ENCODE data around the gene PIP5KL1.

Gene PIP5KL1

DNA sequence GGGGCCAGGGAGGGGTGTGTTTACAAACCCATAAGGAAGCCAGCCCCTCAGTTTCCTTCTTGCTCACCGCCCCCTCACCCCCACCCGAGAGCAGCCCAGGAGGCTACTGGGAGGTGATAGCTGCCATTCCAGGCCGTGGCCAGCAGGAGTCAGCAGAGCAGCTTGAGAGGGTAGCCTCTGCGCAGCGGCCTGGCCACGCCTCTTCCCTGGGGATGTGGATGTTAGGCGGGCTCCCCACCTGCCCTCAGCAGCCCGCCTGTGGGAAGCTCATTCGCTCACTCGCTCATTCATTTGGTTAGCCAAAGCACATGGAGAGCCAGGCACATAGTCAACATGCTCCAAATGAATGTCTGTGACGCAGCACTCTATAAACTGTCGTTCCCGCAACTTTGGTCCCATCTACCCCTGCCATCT is 13.2 kb upstream of the PIP5KL1 start:
- TF ChIP-seq, protein P1, sequence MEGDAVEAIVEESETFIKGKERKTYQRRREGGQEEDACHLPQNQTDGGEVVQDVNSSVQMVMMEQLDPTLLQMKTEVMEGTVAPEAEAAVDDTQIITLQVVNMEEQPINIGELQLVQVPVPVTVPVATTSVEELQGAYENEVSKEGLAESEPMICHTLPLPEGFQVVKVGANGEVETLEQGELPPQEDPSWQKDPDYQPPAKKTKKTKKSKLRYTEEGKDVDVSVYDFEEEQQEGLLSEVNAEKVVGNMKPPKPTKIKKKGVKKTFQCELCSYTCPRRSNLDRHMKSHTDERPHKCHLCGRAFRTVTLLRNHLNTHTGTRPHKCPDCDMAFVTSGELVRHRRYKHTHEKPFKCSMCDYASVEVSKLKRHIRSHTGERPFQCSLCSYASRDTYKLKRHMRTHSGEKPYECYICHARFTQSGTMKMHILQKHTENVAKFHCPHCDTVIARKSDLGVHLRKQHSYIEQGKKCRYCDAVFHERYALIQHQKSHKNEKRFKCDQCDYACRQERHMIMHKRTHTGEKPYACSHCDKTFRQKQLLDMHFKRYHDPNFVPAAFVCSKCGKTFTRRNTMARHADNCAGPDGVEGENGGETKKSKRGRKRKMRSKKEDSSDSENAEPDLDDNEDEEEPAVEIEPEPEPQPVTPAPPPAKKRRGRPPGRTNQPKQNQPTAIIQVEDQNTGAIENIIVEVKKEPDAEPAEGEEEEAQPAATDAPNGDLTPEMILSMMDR (IDR thresholded peaks at IDR 0.05; ENCODE audit: insufficient read depth, low read depth, low read length, missing control alignments): peak; percentile 96
- peak; percentile 85 for DNase-seq (ENCODE audit: low read depth)
- no peak overlapping the region for H3K4me3 ChIP-seq (ENCODE audit: low read depth, low read length)

DNA sequence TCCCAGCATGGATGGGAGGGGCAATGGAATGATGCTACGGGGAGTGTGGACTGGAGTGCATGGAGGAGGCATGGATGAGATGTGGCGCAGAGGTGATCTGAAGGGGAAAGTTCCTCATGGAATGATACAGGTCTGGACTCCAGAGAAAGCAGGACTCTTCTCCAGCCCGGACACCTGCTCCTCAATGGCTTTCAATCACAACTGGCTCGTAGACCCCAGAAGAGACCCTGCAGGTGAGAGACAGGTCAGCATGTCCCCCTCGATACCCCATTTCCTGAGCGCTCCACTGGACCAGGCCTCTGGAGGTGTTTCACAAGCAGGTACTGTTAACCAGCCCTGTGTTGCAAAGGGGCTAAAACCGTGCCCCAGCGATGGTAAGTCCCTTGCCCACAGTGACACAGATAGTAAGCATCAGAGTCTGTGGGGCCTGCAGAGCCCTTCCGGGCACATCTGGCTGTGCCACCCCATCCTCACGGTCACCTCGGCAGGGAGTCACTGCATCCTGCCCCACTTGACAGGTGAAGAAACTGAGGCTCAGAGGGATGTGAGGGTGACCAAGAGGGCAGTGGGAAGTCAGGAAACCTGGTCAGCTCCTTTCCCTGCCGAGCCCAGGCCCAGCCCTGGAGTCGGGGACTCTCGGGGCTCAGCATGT is 12.6 kb upstream of the PIP5KL1 start:
- H3K4me3 ChIP-seq (ENCODE audit: low read depth, low read length): no peak overlapping the region
- TF ChIP-seq, protein P1 (IDR thresholded peaks at IDR 0.05; ENCODE audit: insufficient read depth, low read depth, low read length, missing control alignments): no peak
- DNase-seq (ENCODE audit: low read depth): no peak

GRCh38 chr9:127942216-127943010 is 11.8 kb upstream of the PIP5KL1 start:
- peak; percentile 77 for DNase-seq (ENCODE audit: low read depth)
- H3K4me3 ChIP-seq (ENCODE audit: low read depth, low read length): no peak overlapping the region

GRCh38 chr9:127941961-127942215 is 11.3 kb upstream of the PIP5KL1 start:
- no peak overlapping the region for H3K4me3 ChIP-seq (ENCODE audit: low read depth, low read length)
- no peak for DNase-seq (ENCODE audit: low read depth)
- TF ChIP-seq, protein P1 (IDR thresholded peaks at IDR 0.05; ENCODE audit: insufficient read depth, low read depth, low read length, missing control alignments): no peak

More at GRCh38 chr9:127942216-127943010, 11.8 kb upstream of the PIP5KL1 start:
- TF ChIP-seq, protein P1 (IDR thresholded peaks at IDR 0.05; ENCODE audit: insufficient read depth, low read depth, low read length, missing control alignments): peak; percentile 81

GRCh38 chr9:127941062-127941960 is 10.7 kb upstream of the PIP5KL1 start:
- no peak overlapping the region for H3K4me3 ChIP-seq (ENCODE audit: low read depth, low read length)
- DNase-seq (ENCODE audit: low read depth): no peak
- TF ChIP-seq, protein P1 (IDR thresholded peaks at IDR 0.05; ENCODE audit: insufficient read depth, low read depth, low read length, missing control alignments): no peak

DNA sequence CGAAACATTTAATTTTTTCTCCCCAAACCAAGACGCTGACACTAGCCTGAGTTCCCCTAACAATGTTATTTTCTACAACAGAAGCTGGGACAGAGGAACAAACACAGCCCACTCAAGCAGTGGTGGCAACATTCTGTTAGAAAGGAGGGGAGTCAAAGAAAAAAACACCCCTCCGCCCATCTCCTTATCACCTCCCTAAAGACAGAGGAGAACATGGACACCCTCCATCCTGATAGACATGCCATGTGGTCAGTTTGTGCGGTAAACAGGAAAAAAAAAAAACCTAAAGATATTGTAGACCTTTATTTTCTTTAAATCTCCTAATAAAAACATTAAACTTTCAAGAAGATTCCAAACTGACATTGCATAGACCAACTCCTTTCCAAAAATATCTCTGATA is 10.0 kb upstream of the PIP5KL1 start:
- no peak for DNase-seq (ENCODE audit: low read depth)
- TF ChIP-seq, protein P1 (IDR thresholded peaks at IDR 0.05; ENCODE audit: insufficient read depth, low read depth, low read length, missing control alignments): no peak
- H3K4me3 ChIP-seq (ENCODE audit: low read depth, low read length): no peak overlapping the region
